WTC11 (cell line): ENCODE data around the gene MKS1. TPM values are rescaled to one million over a fixed set of nuclear protein-coding genes. Genes with fewer than 3 reads are reported as not detected.

Experiments used
- ATAC-seq: fragments of 200-7000 bp; cut with Tn5 transposase; 2 replicates; pipeline ENCODE4 v1.10.0; 2021; ENCODE audit warnings: mild to moderate bottlenecking, moderate library complexity
- CTCF ChIA-PET: fragments of 300-600 bp; sonication (Branson Sonifier 250); formaldehyde crosslinking; loops from one replicate; lab custom pipeline; 2021; ENCODE audit warnings: antibody characterized with exemption; lab: Charles Lee
- POLR2A ChIA-PET: fragments of 350-600 bp; sonication (Branson Sonifier 250); formaldehyde crosslinking; loops from one replicate; lab custom pipeline; 2021; ENCODE audit warnings: antibody characterized with exemption; lab: Charles Lee
- DNase-seq: peaks from one replicate; pipeline ENCODE4 v3.0.0; 2021; ENCODE audit warnings: low spot score
- H3K27ac Mint-ChIP-seq: 2 replicates; pipeline ENCODE4 v1.8.0; 2021; ENCODE audit warnings: mixed read lengths
- H3K27me3 Mint-ChIP-seq: 2 replicates; pipeline ENCODE4 v1.8.0; 2021; ENCODE audit warnings: low read depth, mild to moderate bottlenecking, moderate library complexity, mixed read lengths
- H3K36me3 Mint-ChIP-seq: 2 replicates; pipeline ENCODE4 v1.8.0; 2021; ENCODE audit warnings: mixed read lengths
- H3K4me1 Mint-ChIP-seq: 2 replicates; pipeline ENCODE4 v1.8.0; 2022; ENCODE audit warnings: mixed read lengths
- H3K4me3 Mint-ChIP-seq: 2 replicates; pipeline ENCODE4 v1.8.0; 2021; ENCODE audit warnings: mild to moderate bottlenecking, moderate library complexity, mixed read lengths
- H3K9me3 Mint-ChIP-seq: 2 replicates; pipeline ENCODE4 v1.8.0; 2021; ENCODE audit warnings: mixed read lengths
- CBFB ChIP-seq: sonication (generic); formaldehyde crosslinking; IDR thresholded peaks from 2 replicates; pipeline ENCODE4 v1.8.1; 2022; ENCODE audit warnings: mild to moderate bottlenecking, low read depth, missing genetic modification reagents
- EMX1 ChIP-seq: fragments of 250-450 bp; sonication (Bioruptor Pico); IDR thresholded peaks from 2 replicates; pipeline ENCODE4 v1.8.0; 2021; ENCODE audit warnings: mild to moderate bottlenecking
- GABPB1 ChIP-seq: sonication (generic); formaldehyde crosslinking; IDR thresholded peaks from 2 replicates; pipeline ENCODE4 v1.8.1; 2023; ENCODE audit warnings: mild to moderate bottlenecking, missing genetic modification reagents
- KAT7 ChIP-seq: sonication (generic); formaldehyde crosslinking; IDR thresholded peaks from 2 replicates; pipeline ENCODE4 v1.8.1; 2023; ENCODE audit warnings: missing genetic modification reagents, mild to moderate bottlenecking, borderline replicate concordance
- NFYB ChIP-seq: sonication (generic); formaldehyde crosslinking; conservative IDR thresholded peaks from 2 replicates; pipeline ENCODE4 v1.8.0; 2022; ENCODE audit warnings: low read depth, missing genetic modification reagents
- NR3C1 ChIP-seq: sonication (generic); formaldehyde crosslinking; conservative IDR thresholded peaks from 2 replicates; pipeline ENCODE4 v1.8.1; 2023; ENCODE audit warnings: low read depth, mild to moderate bottlenecking, missing genetic modification reagents
- OVOL2 ChIP-seq: fragments of 250-450 bp; sonication (Bioruptor Pico); IDR thresholded peaks from 2 replicates; pipeline ENCODE4 v1.9.0; 2021; ENCODE audit warnings: mild to moderate bottlenecking, borderline replicate concordance
- SP1 ChIP-seq: sonication (generic); formaldehyde crosslinking; conservative IDR thresholded peaks from 2 replicates; pipeline ENCODE4 v1.8.1; 2022; ENCODE audit warnings: missing genetic modification reagents
- TP53 ChIP-seq: sonication (generic); formaldehyde crosslinking; IDR thresholded peaks from 2 replicates; pipeline ENCODE4 v1.8.1; 2023; ENCODE audit warnings: mild to moderate bottlenecking, missing genetic modification reagents
- ZNF263 ChIP-seq: sonication (generic); formaldehyde crosslinking; IDR thresholded peaks from 2 replicates; pipeline ENCODE4 v1.8.1; 2022; ENCODE audit warnings: low read depth, mild to moderate bottlenecking, moderate library complexity, missing genetic modification reagents
- total RNA-seq: library from RNA; stranded (reverse); gene quantifications from 3 replicates; pipeline ENCODE4 v1.2.3, GENCODE V29; 2021
- TF ChIP-seq, protein P1 (sequence below): sonication (generic); formaldehyde crosslinking; IDR thresholded peaks from 2 replicates; pipeline ENCODE4 v1.8.1; 2023; ENCODE audit warnings: mild to moderate bottlenecking, missing genetic modification reagents
- TF ChIP-seq, protein P2 (sequence below): sonication (generic); formaldehyde crosslinking; IDR thresholded peaks from 2 replicates; pipeline ENCODE4 v1.8.1; 2022; ENCODE audit warnings: mild to moderate bottlenecking, missing genetic modification reagents, moderate library complexity, borderline replicate concordance
- TF ChIP-seq, protein P3 (sequence below): fragments of 250-450 bp; sonication (Bioruptor Pico); IDR thresholded peaks from 2 replicates; pipeline ENCODE4 v2.1.2; 2022; ENCODE audit warnings: mild to moderate bottlenecking, moderate library complexity
- TF ChIP-seq, protein P4 (sequence below): fragments of 250-450 bp; sonication (Bioruptor Pico); IDR thresholded peaks from 2 replicates; pipeline ENCODE4 v1.9.0; 2021; ENCODE audit warnings: mild to moderate bottlenecking
- TF ChIP-seq, protein P5 (sequence below): fragments of 250-450 bp; sonication (Bioruptor Pico); conservative IDR thresholded peaks from 2 replicates; pipeline ENCODE4 v1.9.0; 2021; ENCODE audit warnings: mild to moderate bottlenecking
- TF ChIP-seq, protein P6 (sequence below): sonication (generic); formaldehyde crosslinking; IDR thresholded peaks from 2 replicates; pipeline ENCODE4 v1.8.1; 2023; ENCODE audit warnings: mild to moderate bottlenecking, missing genetic modification reagents, moderate library complexity
- TF ChIP-seq, protein P7 (sequence below): sonication (generic); formaldehyde crosslinking; conservative IDR thresholded peaks from 2 replicates; pipeline ENCODE4 v1.8.1; 2023; ENCODE audit warnings: mild to moderate bottlenecking, low read depth, missing genetic modification reagents, moderate library complexity
- TF ChIP-seq, protein P8 (sequence below): sonication (generic); formaldehyde crosslinking; IDR thresholded peaks from 2 replicates; pipeline ENCODE4 v1.8.0; 2022; ENCODE audit warnings: mild to moderate bottlenecking, missing genetic modification reagents
- TF ChIP-seq, protein P9 (sequence below): sonication (generic); formaldehyde crosslinking; IDR thresholded peaks from 2 replicates; pipeline ENCODE4 v1.8.1; 2022; ENCODE audit warnings: mild to moderate bottlenecking, moderate library complexity, missing genetic modification reagents
- TF ChIP-seq, protein P10 (sequence below): sonication (generic); formaldehyde crosslinking; IDR thresholded peaks from 2 replicates; pipeline ENCODE4 v1.8.1; 2023; ENCODE audit warnings: mild to moderate bottlenecking, missing genetic modification reagents
- TF ChIP-seq, protein P11 (sequence below): sonication (generic); formaldehyde crosslinking; IDR thresholded peaks from 2 replicates; pipeline ENCODE4 v1.8.0; 2022; ENCODE audit warnings: mild to moderate bottlenecking, missing genetic modification reagents

The MKS1 gene
- total RNA-seq, 1 experiment from 2014 or later: 24.2 TPM

DNA sequence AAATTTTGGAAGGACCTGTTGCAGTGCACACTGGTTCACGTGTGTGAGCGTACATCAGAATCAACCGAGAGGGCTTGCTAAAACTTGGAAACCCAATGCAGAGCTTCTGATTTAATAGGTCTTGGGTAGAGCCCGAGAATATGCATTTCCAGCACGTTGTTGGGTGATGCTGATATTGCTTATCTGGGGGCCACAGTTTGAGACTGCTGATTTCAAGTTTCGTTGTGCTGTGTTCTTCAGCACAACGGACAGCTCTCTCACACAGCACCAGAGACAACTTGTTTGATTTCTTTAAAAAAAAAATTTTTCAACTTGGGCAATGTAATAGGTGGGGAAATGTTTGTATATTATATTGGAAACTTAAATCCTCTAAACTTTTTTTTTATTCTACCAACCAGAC lies 42.9 kb downstream of the MKS1 start (continued):
- TF ChIP-seq, protein P1, sequence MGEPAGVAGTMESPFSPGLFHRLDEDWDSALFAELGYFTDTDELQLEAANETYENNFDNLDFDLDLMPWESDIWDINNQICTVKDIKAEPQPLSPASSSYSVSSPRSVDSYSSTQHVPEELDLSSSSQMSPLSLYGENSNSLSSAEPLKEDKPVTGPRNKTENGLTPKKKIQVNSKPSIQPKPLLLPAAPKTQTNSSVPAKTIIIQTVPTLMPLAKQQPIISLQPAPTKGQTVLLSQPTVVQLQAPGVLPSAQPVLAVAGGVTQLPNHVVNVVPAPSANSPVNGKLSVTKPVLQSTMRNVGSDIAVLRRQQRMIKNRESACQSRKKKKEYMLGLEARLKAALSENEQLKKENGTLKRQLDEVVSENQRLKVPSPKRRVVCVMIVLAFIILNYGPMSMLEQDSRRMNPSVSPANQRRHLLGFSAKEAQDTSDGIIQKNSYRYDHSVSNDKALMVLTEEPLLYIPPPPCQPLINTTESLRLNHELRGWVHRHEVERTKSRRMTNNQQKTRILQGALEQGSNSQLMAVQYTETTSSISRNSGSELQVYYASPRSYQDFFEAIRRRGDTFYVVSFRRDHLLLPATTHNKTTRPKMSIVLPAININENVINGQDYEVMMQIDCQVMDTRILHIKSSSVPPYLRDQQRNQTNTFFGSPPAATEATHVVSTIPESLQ: no peak
- TF ChIP-seq, protein P2, sequence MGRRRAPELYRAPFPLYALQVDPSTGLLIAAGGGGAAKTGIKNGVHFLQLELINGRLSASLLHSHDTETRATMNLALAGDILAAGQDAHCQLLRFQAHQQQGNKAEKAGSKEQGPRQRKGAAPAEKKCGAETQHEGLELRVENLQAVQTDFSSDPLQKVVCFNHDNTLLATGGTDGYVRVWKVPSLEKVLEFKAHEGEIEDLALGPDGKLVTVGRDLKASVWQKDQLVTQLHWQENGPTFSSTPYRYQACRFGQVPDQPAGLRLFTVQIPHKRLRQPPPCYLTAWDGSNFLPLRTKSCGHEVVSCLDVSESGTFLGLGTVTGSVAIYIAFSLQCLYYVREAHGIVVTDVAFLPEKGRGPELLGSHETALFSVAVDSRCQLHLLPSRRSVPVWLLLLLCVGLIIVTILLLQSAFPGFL (CRISPR knock-in tag): no peak
- TF ChIP-seq GABPB1 (no peak), TP53 (CRISPR knock-in tag) (no peak), EMX1 (CRISPR knock-in tag) (no peak), KAT7 (CRISPR knock-in tag) (no peak), SP1 (CRISPR knock-in tag) (no peak)
- TF ChIP-seq, protein P3, sequence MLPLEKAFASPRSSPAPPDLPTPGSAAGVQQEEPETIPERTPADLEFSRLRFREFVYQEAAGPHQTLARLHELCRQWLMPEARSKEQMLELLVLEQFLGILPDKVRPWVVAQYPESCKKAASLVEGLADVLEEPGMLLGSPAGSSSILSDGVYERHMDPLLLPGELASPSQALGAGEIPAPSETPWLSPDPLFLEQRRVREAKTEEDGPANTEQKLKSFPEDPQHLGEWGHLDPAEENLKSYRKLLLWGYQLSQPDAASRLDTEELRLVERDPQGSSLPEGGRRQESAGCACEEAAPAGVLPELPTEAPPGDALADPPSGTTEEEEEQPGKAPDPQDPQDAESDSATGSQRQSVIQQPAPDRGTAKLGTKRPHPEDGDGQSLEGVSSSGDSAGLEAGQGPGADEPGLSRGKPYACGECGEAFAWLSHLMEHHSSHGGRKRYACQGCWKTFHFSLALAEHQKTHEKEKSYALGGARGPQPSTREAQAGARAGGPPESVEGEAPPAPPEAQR (CRISPR knock-in tag): no peak
- TF ChIP-seq, protein P4, sequence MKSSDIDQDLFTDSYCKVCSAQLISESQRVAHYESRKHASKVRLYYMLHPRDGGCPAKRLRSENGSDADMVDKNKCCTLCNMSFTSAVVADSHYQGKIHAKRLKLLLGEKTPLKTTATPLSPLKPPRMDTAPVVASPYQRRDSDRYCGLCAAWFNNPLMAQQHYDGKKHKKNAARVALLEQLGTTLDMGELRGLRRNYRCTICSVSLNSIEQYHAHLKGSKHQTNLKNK: no peak
- TF ChIP-seq, all 79 proteins: peak for 0

DNA sequence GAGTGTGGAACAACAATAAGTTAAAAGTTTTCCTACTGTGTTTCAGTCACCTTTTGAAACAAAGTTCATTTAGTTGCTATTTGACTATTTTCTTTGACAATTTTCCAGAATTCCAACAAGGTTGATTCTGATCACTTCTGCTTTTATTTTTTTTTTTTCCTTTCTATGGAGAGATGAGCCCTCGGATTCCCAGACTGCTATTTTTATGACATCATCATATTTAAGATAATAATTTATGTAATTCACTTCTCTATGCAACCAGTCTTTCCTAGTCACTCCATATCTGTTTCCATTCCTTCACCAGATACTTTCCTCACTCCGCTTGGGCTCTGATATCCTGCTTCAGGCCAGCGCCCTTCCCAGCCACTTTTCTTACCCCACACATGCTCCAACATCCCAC lies 44.2 kb downstream of the MKS1 start:
- no peaks in the 10 kb centered on the region for H3K9me3 Mint-ChIP-seq
- DNase-seq: no peak
- no peak for ATAC-seq
- H3K27me3 Mint-ChIP-seq: peaks cover 12% of the 10 kb centered on the region
- POLR2A ChIA-PET: no interaction called here
- CTCF ChIA-PET: no interaction called here
- no peak overlapping the region for H3K27ac Mint-ChIP-seq
- H3K36me3 Mint-ChIP-seq: no peaks in the 10 kb centered on the region
- H3K4me1 Mint-ChIP-seq: no peaks in the 10 kb centered on the region
- H3K4me3 Mint-ChIP-seq: no peak overlapping the region
- TF ChIP-seq, protein P5, sequence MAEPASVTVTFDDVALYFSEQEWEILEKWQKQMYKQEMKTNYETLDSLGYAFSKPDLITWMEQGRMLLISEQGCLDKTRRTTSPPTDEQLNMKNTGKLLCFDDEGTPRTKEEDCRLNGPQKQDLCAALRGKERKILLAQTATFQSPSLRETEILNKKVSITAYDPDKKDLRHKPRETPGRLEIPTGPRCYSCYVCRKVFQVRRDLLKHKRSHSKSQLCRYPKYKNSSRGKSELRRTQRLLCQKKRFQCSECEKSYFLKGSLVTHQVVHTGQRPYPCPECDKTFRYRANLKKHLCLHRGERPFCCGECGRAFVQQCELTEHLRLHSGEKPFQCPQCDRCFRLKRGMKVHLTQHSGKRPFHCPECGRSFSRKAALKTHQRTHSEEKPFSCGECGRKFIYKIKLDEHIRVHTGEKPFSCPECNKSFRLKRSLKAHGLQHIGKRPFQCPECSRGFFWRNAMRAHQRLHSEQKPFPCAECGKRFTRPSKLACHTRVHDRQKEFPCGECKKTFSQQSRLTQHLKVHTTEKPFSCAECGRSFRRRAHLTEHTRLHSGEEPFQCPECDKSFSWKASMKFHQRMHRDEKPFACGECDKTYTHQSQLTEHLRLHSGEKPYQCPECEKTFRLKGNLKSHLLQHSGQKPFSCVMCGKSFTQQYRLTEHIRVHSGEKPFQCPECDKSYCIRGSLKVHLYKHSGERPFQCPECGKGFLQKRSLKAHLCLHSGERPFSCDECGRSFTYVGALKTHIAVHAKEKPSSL (CRISPR knock-in tag): no peak
- TF ChIP-seq, protein P6, sequence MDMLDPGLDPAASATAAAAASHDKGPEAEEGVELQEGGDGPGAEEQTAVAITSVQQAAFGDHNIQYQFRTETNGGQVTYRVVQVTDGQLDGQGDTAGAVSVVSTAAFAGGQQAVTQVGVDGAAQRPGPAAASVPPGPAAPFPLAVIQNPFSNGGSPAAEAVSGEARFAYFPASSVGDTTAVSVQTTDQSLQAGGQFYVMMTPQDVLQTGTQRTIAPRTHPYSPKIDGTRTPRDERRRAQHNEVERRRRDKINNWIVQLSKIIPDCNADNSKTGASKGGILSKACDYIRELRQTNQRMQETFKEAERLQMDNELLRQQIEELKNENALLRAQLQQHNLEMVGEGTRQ (CRISPR knock-in tag): no peak
- TF ChIP-seq OVOL2 (CRISPR knock-in tag) (no peak), NFYB (CRISPR knock-in tag) (no peak), ZNF263 (CRISPR knock-in tag) (no peak), CBFB (CRISPR knock-in tag) (no peak), EMX1 (CRISPR knock-in tag) (no peak), NR3C1 (CRISPR knock-in tag) (no peak)
- TF ChIP-seq, protein P7, sequence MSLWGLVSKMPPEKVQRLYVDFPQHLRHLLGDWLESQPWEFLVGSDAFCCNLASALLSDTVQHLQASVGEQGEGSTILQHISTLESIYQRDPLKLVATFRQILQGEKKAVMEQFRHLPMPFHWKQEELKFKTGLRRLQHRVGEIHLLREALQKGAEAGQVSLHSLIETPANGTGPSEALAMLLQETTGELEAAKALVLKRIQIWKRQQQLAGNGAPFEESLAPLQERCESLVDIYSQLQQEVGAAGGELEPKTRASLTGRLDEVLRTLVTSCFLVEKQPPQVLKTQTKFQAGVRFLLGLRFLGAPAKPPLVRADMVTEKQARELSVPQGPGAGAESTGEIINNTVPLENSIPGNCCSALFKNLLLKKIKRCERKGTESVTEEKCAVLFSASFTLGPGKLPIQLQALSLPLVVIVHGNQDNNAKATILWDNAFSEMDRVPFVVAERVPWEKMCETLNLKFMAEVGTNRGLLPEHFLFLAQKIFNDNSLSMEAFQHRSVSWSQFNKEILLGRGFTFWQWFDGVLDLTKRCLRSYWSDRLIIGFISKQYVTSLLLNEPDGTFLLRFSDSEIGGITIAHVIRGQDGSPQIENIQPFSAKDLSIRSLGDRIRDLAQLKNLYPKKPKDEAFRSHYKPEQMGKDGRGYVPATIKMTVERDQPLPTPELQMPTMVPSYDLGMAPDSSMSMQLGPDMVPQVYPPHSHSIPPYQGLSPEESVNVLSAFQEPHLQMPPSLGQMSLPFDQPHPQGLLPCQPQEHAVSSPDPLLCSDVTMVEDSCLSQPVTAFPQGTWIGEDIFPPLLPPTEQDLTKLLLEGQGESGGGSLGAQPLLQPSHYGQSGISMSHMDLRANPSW (CRISPR knock-in tag): no peak
- TF ChIP-seq, protein P8, sequence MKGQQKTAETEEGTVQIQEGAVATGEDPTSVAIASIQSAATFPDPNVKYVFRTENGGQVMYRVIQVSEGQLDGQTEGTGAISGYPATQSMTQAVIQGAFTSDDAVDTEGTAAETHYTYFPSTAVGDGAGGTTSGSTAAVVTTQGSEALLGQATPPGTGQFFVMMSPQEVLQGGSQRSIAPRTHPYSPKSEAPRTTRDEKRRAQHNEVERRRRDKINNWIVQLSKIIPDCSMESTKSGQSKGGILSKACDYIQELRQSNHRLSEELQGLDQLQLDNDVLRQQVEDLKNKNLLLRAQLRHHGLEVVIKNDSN: no peak
- TF ChIP-seq, protein P9, sequence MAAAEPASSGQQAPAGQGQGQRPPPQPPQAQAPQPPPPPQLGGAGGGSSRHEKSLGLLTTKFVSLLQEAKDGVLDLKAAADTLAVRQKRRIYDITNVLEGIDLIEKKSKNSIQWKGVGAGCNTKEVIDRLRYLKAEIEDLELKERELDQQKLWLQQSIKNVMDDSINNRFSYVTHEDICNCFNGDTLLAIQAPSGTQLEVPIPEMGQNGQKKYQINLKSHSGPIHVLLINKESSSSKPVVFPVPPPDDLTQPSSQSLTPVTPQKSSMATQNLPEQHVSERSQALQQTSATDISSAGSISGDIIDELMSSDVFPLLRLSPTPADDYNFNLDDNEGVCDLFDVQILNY (CRISPR knock-in tag): no peak
- TF ChIP-seq, protein P10, sequence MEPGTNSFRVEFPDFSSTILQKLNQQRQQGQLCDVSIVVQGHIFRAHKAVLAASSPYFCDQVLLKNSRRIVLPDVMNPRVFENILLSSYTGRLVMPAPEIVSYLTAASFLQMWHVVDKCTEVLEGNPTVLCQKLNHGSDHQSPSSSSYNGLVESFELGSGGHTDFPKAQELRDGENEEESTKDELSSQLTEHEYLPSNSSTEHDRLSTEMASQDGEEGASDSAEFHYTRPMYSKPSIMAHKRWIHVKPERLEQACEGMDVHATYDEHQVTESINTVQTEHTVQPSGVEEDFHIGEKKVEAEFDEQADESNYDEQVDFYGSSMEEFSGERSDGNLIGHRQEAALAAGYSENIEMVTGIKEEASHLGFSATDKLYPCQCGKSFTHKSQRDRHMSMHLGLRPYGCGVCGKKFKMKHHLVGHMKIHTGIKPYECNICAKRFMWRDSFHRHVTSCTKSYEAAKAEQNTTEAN (CRISPR knock-in tag): no peak
- TF ChIP-seq, protein P11, sequence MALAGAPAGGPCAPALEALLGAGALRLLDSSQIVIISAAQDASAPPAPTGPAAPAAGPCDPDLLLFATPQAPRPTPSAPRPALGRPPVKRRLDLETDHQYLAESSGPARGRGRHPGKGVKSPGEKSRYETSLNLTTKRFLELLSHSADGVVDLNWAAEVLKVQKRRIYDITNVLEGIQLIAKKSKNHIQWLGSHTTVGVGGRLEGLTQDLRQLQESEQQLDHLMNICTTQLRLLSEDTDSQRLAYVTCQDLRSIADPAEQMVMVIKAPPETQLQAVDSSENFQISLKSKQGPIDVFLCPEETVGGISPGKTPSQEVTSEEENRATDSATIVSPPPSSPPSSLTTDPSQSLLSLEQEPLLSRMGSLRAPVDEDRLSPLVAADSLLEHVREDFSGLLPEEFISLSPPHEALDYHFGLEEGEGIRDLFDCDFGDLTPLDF: no peak
